ENCODE data around the gene CCDC7. TPM values are rescaled to one million over a fixed set of nuclear protein-coding genes. Genes with fewer than 3 reads are reported as not detected.
"Not testable (repeated sequence)": the region's sequence is repeated elsewhere in the genome, so short reads cannot be mapped to it uniquely, and the experiment has no call there.

CCDC7 gene
- polyA plus RNA-seq, 2 donors: 0.46 to 0.96 TPM

- no peaks in the 10 kb centered on the region for H3K4me1 ChIP-seq (ENCODE audit: control insufficient read depth in 2 of 2, insufficient read depth in 2 of 2, low read length in 1 of 2)
- H3K36me3 ChIP-seq (ENCODE audit: control insufficient read depth in 2 of 2, insufficient read depth in 2 of 2, low read length in 1 of 2): no peaks in the 10 kb centered on the region
- H3K27me3 ChIP-seq (ENCODE audit: control insufficient read depth in 1 of 2, insufficient read depth in 2 of 2, low read length in 2 of 2): no peaks in the 10 kb centered on the region
- H3K4me3 ChIP-seq (ENCODE audit: low read depth in 1 of 2, low read length in 2 of 2): no peak overlapping the region
- H3K9me3 ChIP-seq (ENCODE audit: control insufficient read depth in 2 of 2, insufficient read depth in 1 of 2, low read depth in 1 of 2, low read length in 1 of 2): no peaks in the 10 kb centered on the region
- no peak overlapping the region for H3K27ac ChIP-seq (ENCODE audit: low read depth in 2 of 2, low read length in 1 of 2)
- 81 to 85% methylated on average over 1 of the region's 1 CpG for WGBS, 2 donors
Observed at GRCh38 chr10:32489158-32489557, 43.2 kb downstream of the CCDC7 start.

GRCh38 chr10:32489901-32490300 is 44.0 kb downstream of the CCDC7 start:
- H3K4me1 ChIP-seq (ENCODE audit: control insufficient read depth in 2 of 2, insufficient read depth in 2 of 2, low read length in 1 of 2): no peaks in the 10 kb centered on the region

GRCh38 chr10:32494562-32494961 is 48.6 kb downstream of the CCDC7 start:
- H3K4me3 ChIP-seq (ENCODE audit: low read depth in 1 of 2, low read length in 2 of 2); H3K4me1 ChIP-seq (ENCODE audit: control insufficient read depth in 2 of 2, insufficient read depth in 2 of 2, low read length in 1 of 2); H3K9me3 ChIP-seq (ENCODE audit: control insufficient read depth in 2 of 2, insufficient read depth in 1 of 2, low read depth in 1 of 2, low read length in 1 of 2); H3K36me3 ChIP-seq (ENCODE audit: control insufficient read depth in 2 of 2, insufficient read depth in 2 of 2, low read length in 1 of 2); H3K27ac ChIP-seq (ENCODE audit: low read depth in 2 of 2, low read length in 1 of 2); H3K27me3 ChIP-seq (ENCODE audit: control insufficient read depth in 1 of 2, insufficient read depth in 2 of 2, low read length in 2 of 2): not testable (repeated sequence)
- WGBS, 2 donors: 50 to 76% methylated on average over 2 of the region's 2 CpGs

More at GRCh38 chr10:32489901-32490300, 44.0 kb downstream of the CCDC7 start:
- H3K27ac ChIP-seq (ENCODE audit: low read depth in 2 of 2, low read length in 1 of 2): no peak overlapping the region
- no peaks in the 10 kb centered on the region for H3K9me3 ChIP-seq (ENCODE audit: control insufficient read depth in 2 of 2, insufficient read depth in 1 of 2, low read depth in 1 of 2, low read length in 1 of 2)
- no peaks in the 10 kb centered on the region for H3K36me3 ChIP-seq (ENCODE audit: control insufficient read depth in 2 of 2, insufficient read depth in 2 of 2, low read length in 1 of 2)
- no peak overlapping the region for H3K4me3 ChIP-seq (ENCODE audit: low read depth in 1 of 2, low read length in 2 of 2)
- H3K27me3 ChIP-seq (ENCODE audit: control insufficient read depth in 1 of 2, insufficient read depth in 2 of 2, low read length in 2 of 2): no peaks in the 10 kb centered on the region

- not testable (repeated sequence) for H3K9me3 ChIP-seq (ENCODE audit: control insufficient read depth in 2 of 2, insufficient read depth in 1 of 2, low read depth in 1 of 2, low read length in 1 of 2); H3K36me3 ChIP-seq (ENCODE audit: control insufficient read depth in 2 of 2, insufficient read depth in 2 of 2, low read length in 1 of 2); H3K27ac ChIP-seq (ENCODE audit: low read depth in 2 of 2, low read length in 1 of 2); H3K4me1 ChIP-seq (ENCODE audit: control insufficient read depth in 2 of 2, insufficient read depth in 2 of 2, low read length in 1 of 2); H3K27me3 ChIP-seq (ENCODE audit: control insufficient read depth in 1 of 2, insufficient read depth in 2 of 2, low read length in 2 of 2); H3K4me3 ChIP-seq (ENCODE audit: low read depth in 1 of 2, low read length in 2 of 2)
- WGBS, 2 donors: 94 to 97% methylated on average over 31 of the region's 31 CpGs
Observed at GRCh38 chr10:32500136-32500535, 54.2 kb downstream of the CCDC7 start.

GRCh38 chr10:32501906-32502305 is 56.0 kb downstream of the CCDC7 start:
- H3K36me3 ChIP-seq (ENCODE audit: control insufficient read depth in 2 of 2, insufficient read depth in 2 of 2, low read length in 1 of 2): peaks cover 0 to 5% of the 10 kb centered on the region in 2 donors
- no peaks in the 10 kb centered on the region for H3K27me3 ChIP-seq (ENCODE audit: control insufficient read depth in 1 of 2, insufficient read depth in 2 of 2, low read length in 2 of 2)
- peaks cover 0 to 3% of the 10 kb centered on the region in 2 donors for H3K9me3 ChIP-seq (ENCODE audit: control insufficient read depth in 2 of 2, insufficient read depth in 1 of 2, low read depth in 1 of 2, low read length in 1 of 2)
- no peak overlapping the region for H3K4me3 ChIP-seq (ENCODE audit: low read depth in 1 of 2, low read length in 2 of 2)
- H3K4me1 ChIP-seq (ENCODE audit: control insufficient read depth in 2 of 2, insufficient read depth in 2 of 2, low read length in 1 of 2): no peaks in the 10 kb centered on the region
- 76 to 78% methylated on average over 7 of the region's 7 CpGs for WGBS, 2 donors
- H3K27ac ChIP-seq (ENCODE audit: low read depth in 2 of 2, low read length in 1 of 2): no peak overlapping the region

- not testable (repeated sequence) for H3K27me3 ChIP-seq (ENCODE audit: control insufficient read depth in 1 of 2, insufficient read depth in 2 of 2, low read length in 2 of 2); H3K27ac ChIP-seq (ENCODE audit: low read depth in 2 of 2, low read length in 1 of 2); H3K9me3 ChIP-seq (ENCODE audit: control insufficient read depth in 2 of 2, insufficient read depth in 1 of 2, low read depth in 1 of 2, low read length in 1 of 2); H3K36me3 ChIP-seq (ENCODE audit: control insufficient read depth in 2 of 2, insufficient read depth in 2 of 2, low read length in 1 of 2); H3K4me1 ChIP-seq (ENCODE audit: control insufficient read depth in 2 of 2, insufficient read depth in 2 of 2, low read length in 1 of 2); H3K4me3 ChIP-seq (ENCODE audit: low read depth in 1 of 2, low read length in 2 of 2)
- WGBS, 2 donors: 92 to 96% methylated on average over 39 of the region's 39 CpGs
Observed at GRCh38 chr10:32505762-32506420, 60.0 kb downstream of the CCDC7 start.

GRCh38 chr10:32511599-32511998 is 65.7 kb downstream of the CCDC7 start:
- Histone ChIP-seq H3K27me3 (ENCODE audit: control insufficient read depth in 1 of 2, insufficient read depth in 2 of 2, low read length in 2 of 2) (no peaks in the 10 kb centered on the region), H3K4me3 (ENCODE audit: low read depth in 1 of 2, low read length in 2 of 2) (no peak overlapping the region), H3K36me3 (ENCODE audit: control insufficient read depth in 2 of 2, insufficient read depth in 2 of 2, low read length in 1 of 2) (no peaks in the 10 kb centered on the region), H3K27ac (ENCODE audit: low read depth in 2 of 2, low read length in 1 of 2) (no peak overlapping the region), H3K9me3 (ENCODE audit: control insufficient read depth in 2 of 2, insufficient read depth in 1 of 2, low read depth in 1 of 2, low read length in 1 of 2) (no peaks in the 10 kb centered on the region), H3K4me1 (ENCODE audit: control insufficient read depth in 2 of 2, insufficient read depth in 2 of 2, low read length in 1 of 2) (no peaks in the 10 kb centered on the region)
- WGBS, 2 donors: 84 to 92% methylated on average over 18 of the region's 18 CpGs

- Histone ChIP-seq H3K9me3 (ENCODE audit: control insufficient read depth in 2 of 2, insufficient read depth in 1 of 2, low read depth in 1 of 2, low read length in 1 of 2) (no peaks in the 10 kb centered on the region), H3K27me3 (ENCODE audit: control insufficient read depth in 1 of 2, insufficient read depth in 2 of 2, low read length in 2 of 2) (no peaks in the 10 kb centered on the region), H3K27ac (ENCODE audit: low read depth in 2 of 2, low read length in 1 of 2) (no peak overlapping the region), H3K36me3 (ENCODE audit: control insufficient read depth in 2 of 2, insufficient read depth in 2 of 2, low read length in 1 of 2) (no peaks in the 10 kb centered on the region), H3K4me1 (ENCODE audit: control insufficient read depth in 2 of 2, insufficient read depth in 2 of 2, low read length in 1 of 2) (no peaks in the 10 kb centered on the region), H3K4me3 (ENCODE audit: low read depth in 1 of 2, low read length in 2 of 2) (no peak overlapping the region)
- 80 to 82% methylated on average over 4 of the region's 4 CpGs for WGBS, 2 donors
Observed at GRCh38 chr10:32516567-32517495, 70.9 kb downstream of the CCDC7 start.

GRCh38 chr10:32530231-32530630 is 84.3 kb downstream of the CCDC7 start:
- Histone ChIP-seq H3K27ac (ENCODE audit: low read depth in 2 of 2, low read length in 1 of 2) (no peak overlapping the region), H3K9me3 (ENCODE audit: control insufficient read depth in 2 of 2, insufficient read depth in 1 of 2, low read depth in 1 of 2, low read length in 1 of 2) (peaks cover 0 to 3% of the 10 kb centered on the region in 2 donors), H3K4me1 (ENCODE audit: control insufficient read depth in 2 of 2, insufficient read depth in 2 of 2, low read length in 1 of 2) (no peaks in the 10 kb centered on the region), H3K4me3 (ENCODE audit: low read depth in 1 of 2, low read length in 2 of 2) (no peak overlapping the region), H3K27me3 (ENCODE audit: control insufficient read depth in 1 of 2, insufficient read depth in 2 of 2, low read length in 2 of 2) (no peaks in the 10 kb centered on the region), H3K36me3 (ENCODE audit: control insufficient read depth in 2 of 2, insufficient read depth in 2 of 2, low read length in 1 of 2) (peaks cover 0 to 2% of the 10 kb centered on the region in 2 donors)
